Heart left ventricle (tissue), 13 donors: ENCODE results near the gene BMPER.

Experiments
- CTCF ChIP-seq, 12 donors: fragments of 200-600 bp; sonication (generic) in 4 of 12; IDR thresholded peaks; one replicate each; pipeline versions ENCODE4 v1.5.0 to v1.8.0; 2018 to 2022; ENCODE audit warnings: antibody characterized with exemption in 12 of 12, mild to moderate bottlenecking in 5 of 12
- POLR2A ChIP-seq, 2 donors: fragments of 450-650 bp; IDR thresholded peaks; one replicate each; pipeline ENCODE4 v1.6.1; 2017; ENCODE audit warnings: antibody characterized with exemption in 2 of 2, mild to moderate bottlenecking in 2 of 2, moderate library complexity in 2 of 2
- donor health status: ischemic (EF 13 %, LVEDD 7.1; RV severe dilation, severe dysfunction).
- donor health status: DM: no; HTN: yes; CAD: no.
- donor health status: DM: no; HTN: no; CAD: no.
- donor health status: ischemic (EF 25% LVEDD 6.9; RV normal size, moderate dysfunction).
- donor health status: ischemic (EF 25% LVEDD 5.7; RV mildly dilated, moderate dysfunction).
- donor health status: ischemic (EF 35%, LVEDD 5.7; RV mildly dilated, moderate dysfunction).
- donor health status: nonischemic (EF 11% LVEDD 7.7; RV severe dilation, severe dysfunction).
- donor health status: DM: yes; HTN: yes; CAD: no.
- donor health status: PGD.
- donor health status: ischemic (EF 29% LVEDD 5.4; RV normal size, mild dysfunction).
- donor health status: nonischemic (EF 23%, LVEDD 6.1; RV moderate dilation, normal function).

DNA sequence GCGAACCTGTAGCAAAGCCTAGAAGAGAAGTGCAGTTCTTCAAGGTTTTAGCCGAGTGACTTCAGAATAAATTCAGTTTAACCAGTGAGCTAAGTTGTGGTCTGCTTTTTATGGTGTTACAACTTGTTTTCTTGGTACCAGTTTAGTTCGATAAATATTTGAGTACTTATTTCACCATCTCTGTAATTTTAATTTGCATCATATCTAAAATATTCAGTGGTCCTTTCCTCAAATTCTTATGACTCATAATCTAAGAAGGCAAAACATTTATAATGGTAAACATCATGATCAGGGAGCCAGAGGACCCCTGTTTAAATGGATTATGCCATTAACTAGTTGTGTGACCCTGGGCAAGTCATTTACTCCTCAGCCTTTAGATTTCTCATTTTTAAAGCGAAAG, 4.1 kb upstream of the BMPER start:
- TF ChIP-seq CTCF (IDR thresholded peaks at IDR 0.05) (no peak), POLR2A (IDR thresholded peaks at IDR 0.05) (no peak)
